Neural cell (in vitro differentiated cells): ENCODE results near the gene CSPG4. TPM values are rescaled to one million over a fixed set of nuclear protein-coding genes. Genes with fewer than 3 reads are reported as not detected.
"Not testable (repeated sequence)": the region's sequence is repeated elsewhere in the genome, so short reads cannot be mapped to it uniquely, and the experiment has no call there.

Source experiments
- H2AFZ ChIP-seq: fragments of 200-600, 300-800 bp; sonication (generic), shearing (Covaris generic); 2 replicates; pipeline ENCODE4 v1.6.0; 2014; ENCODE audit warnings: low read depth, mild to moderate bottlenecking, antibody characterized with exemption, low read length, moderate library complexity
- H3F3A ChIP-seq: fragments of 200-600 bp; shearing (Covaris generic); 2 replicates; pipeline ENCODE4 v1.6.1; 2016; ENCODE audit warnings: mild to moderate bottlenecking, moderate library complexity, mixed read lengths, antibody characterized with exemption, low read length; ENCODE audit not compliant: insufficient read depth, poor library complexity, severe bottlenecking
- H3K27ac ChIP-seq: fragments of 200-600, 300-800 bp; sonication (generic), shearing (Covaris generic); 2 replicates; pipeline ENCODE4 v1.5.1; 2014; ENCODE audit warnings: mild to moderate bottlenecking, low read length, moderate library complexity
- H3K27me3 ChIP-seq: fragments of 300-800, 200-600 bp; sonication (generic), shearing (Covaris generic); 2 replicates; pipeline ENCODE4 v1.6.0; 2014; ENCODE audit warnings: mild to moderate bottlenecking, low read depth, low read length, moderate library complexity; ENCODE audit not compliant: insufficient read depth
- H3K36me3 ChIP-seq: fragments of 300-800, 200-600 bp; sonication (generic), shearing (Covaris generic); 2 replicates; pipeline ENCODE4 v1.5.1; 2014; ENCODE audit warnings: mild to moderate bottlenecking, antibody characterized with exemption, low read length, moderate library complexity; ENCODE audit not compliant: insufficient read depth
- H3K4me2 ChIP-seq: fragments of 300-800, 200-600 bp; sonication (generic), shearing (Covaris generic); 2 replicates; pipeline ENCODE4 v1.6.0; 2014; ENCODE audit warnings: mild to moderate bottlenecking, low read length
- H3K4me3 ChIP-seq: fragments of 300-800, 200-600 bp; sonication (generic), shearing (Covaris generic); 2 replicates; pipeline ENCODE4 v1.5.1; 2014; ENCODE audit warnings: mild to moderate bottlenecking, low read length, moderate library complexity
- H3K79me2 ChIP-seq: fragments of 200-600 bp; shearing (Covaris generic); replicated peaks from 2 replicates; pipeline ENCODE4 v1.6.0; 2014; ENCODE audit warnings: mild to moderate bottlenecking, low read length, moderate library complexity; ENCODE audit not compliant: insufficient read depth
- H3K9ac ChIP-seq: fragments of 300-800, 200-600 bp; sonication (generic), shearing (Covaris generic); 2 replicates; pipeline ENCODE4 v1.6.1; 2016; ENCODE audit warnings: mild to moderate bottlenecking, low read length, mixed read lengths
- H3K9me2 ChIP-seq: fragments of 200-600 bp; shearing (Covaris generic); 2 replicates; pipeline ENCODE4 v1.6.1; 2016; ENCODE audit warnings: mild to moderate bottlenecking, low read length, mixed read lengths; ENCODE audit not compliant: insufficient read depth
- H3K9me3 ChIP-seq: fragments of 200-600, 300-800 bp; sonication (generic), shearing (Covaris generic); 2 replicates; pipeline ENCODE4 v1.6.1; 2016; ENCODE audit warnings: mild to moderate bottlenecking, mixed run types, low read length, moderate library complexity, mixed read lengths
- H4K20me1 ChIP-seq: fragments of 200-600 bp; shearing (Covaris generic); 2 replicates; pipeline ENCODE4 v1.6.1; 2016; ENCODE audit warnings: mild to moderate bottlenecking, mixed run types; ENCODE audit not compliant: insufficient read depth
- CTCF ChIP-seq: fragments of 450-650 bp; IDR thresholded peaks from 2 replicates; pipeline ENCODE4 v1.5.1; 2014; ENCODE audit warnings: antibody characterized with exemption, mild to moderate bottlenecking, moderate library complexity; ENCODE audit not compliant: poor library complexity, severe bottlenecking
- EP300 ChIP-seq: fragments of 450-650 bp; conservative IDR thresholded peaks from 2 replicates; pipeline ENCODE4 v1.6.1; 2014; ENCODE audit warnings: antibody characterized with exemption, mild to moderate bottlenecking, moderate library complexity; ENCODE audit not compliant: poor library complexity, severe bottlenecking
- EZH2 ChIP-seq: fragments of 200-600, 300-800 bp; shearing (Covaris generic), sonication (generic); IDR thresholded peaks from 2 replicates; pipeline ENCODE4 v1.6.1; 2014; ENCODE audit warnings: antibody characterized with exemption, low read length, borderline replicate concordance, mild to moderate bottlenecking; ENCODE audit not compliant: insufficient read depth, poor library complexity, severe bottlenecking
- MXI1 ChIP-seq: fragments of 450-650 bp; conservative IDR thresholded peaks from 2 replicates; pipeline ENCODE4 v1.6.1; 2014; ENCODE audit warnings: antibody characterized with exemption, mild to moderate bottlenecking; ENCODE audit not compliant: poor library complexity, severe bottlenecking
- POLR2AphosphoS5 ChIP-seq: IDR thresholded peaks from 2 replicates; pipeline ENCODE4 v1.6.1; 2012
- RAD21 ChIP-seq: fragments of 450-650 bp; conservative IDR thresholded peaks from 2 replicates; pipeline ENCODE4 v1.6.1; 2014; ENCODE audit warnings: antibody characterized with exemption, mild to moderate bottlenecking, moderate library complexity
- REST ChIP-seq: IDR thresholded peaks from 2 replicates; pipeline ENCODE4 v1.6.1; 2012; ENCODE audit warnings: borderline replicate concordance
- SMC3 ChIP-seq: fragments of 450-650 bp; conservative IDR thresholded peaks from 2 replicates; pipeline ENCODE4 v1.6.1; 2014; ENCODE audit warnings: antibody characterized with exemption, mild to moderate bottlenecking, moderate library complexity; ENCODE audit not compliant: poor library complexity
- TAF1 ChIP-seq: IDR thresholded peaks from 2 replicates; pipeline ENCODE4 v1.6.1; 2012; ENCODE audit warnings: low read depth
- polyA plus RNA-seq: library from polyadenylated mRNA; depleted of rRNA; stranded (reverse); fragments of >200 nt; gene quantifications from 2 replicates; pipeline ENCODE4 v1.2.3, GENCODE V29; 2014

CSPG4 gene
- polyA plus RNA-seq, 1 donor from 2014 or later, result not detected

GRCh38 chr15:75689429-75689828 is 23.2 kb downstream of the CSPG4 start:
- not testable (repeated sequence) for H3K27me3 ChIP-seq, H4K20me1 ChIP-seq, H3K27ac ChIP-seq, H3K9ac ChIP-seq, H3F3A ChIP-seq, H3K79me2 ChIP-seq, H3K4me3 ChIP-seq, H3K4me2 ChIP-seq, H3K9me3 ChIP-seq, H3K9me2 ChIP-seq, H3K36me3 ChIP-seq, H2AFZ ChIP-seq

- no peaks in the 10 kb centered on the region for H3K27me3 ChIP-seq
Measured at GRCh38 chr15:75688831-75689230, 23.8 kb downstream of the CSPG4 start.

More at GRCh38 chr15:75688831-75689230, 23.8 kb downstream of the CSPG4 start:
- TF ChIP-seq SMC3 (no peak), RAD21 (no peak), REST (no peak), MXI1 (no peak), TAF1 (no peak), EZH2 (no peak), CTCF (no peak), POLR2AphosphoS5 (no peak), EP300 (no peak)
- Histone ChIP-seq H3K9ac (no peak overlapping the region), H3K9me3 (no peaks in the 10 kb centered on the region), H3K9me2 (no peaks in the 10 kb centered on the region), H4K20me1 (no peaks in the 10 kb centered on the region), H3K4me3 (no peak overlapping the region), H3K27ac (no peak overlapping the region), H3K36me3 (no peaks in the 10 kb centered on the region), H2AFZ (no peak overlapping the region), H3K79me2 (no peaks in the 10 kb centered on the region), H3F3A (no peaks in the 10 kb centered on the region), H3K4me2 (no peak overlapping the region)
